DND-41 (cell line): ENCODE measurements around the gene RASGRF2.

Source experiments
- ATAC-seq: fragments of 200-7000 bp; cut with Tn5 transposase; 3 replicates; pipeline ENCODE4 v1.9.1; 2021; ENCODE audit warnings: low read depth; ENCODE audit not compliant: insufficient read depth
- DNase-seq: peaks from one replicate; pipeline ENCODE4 v3.0.0-alpha.2; 2020
- H2AFZ ChIP-seq: 2 replicates; pipeline ENCODE4 v1.6.0; 2012; ENCODE audit warnings: low read depth, low read length
- H3K27ac ChIP-seq: 2 replicates; pipeline ENCODE4 v1.5.1; 2012; ENCODE audit warnings: low read length, inconsistent platforms
- H3K27me3 ChIP-seq: fragments of 200-600 bp; sonication (generic); 2 replicates; pipeline ENCODE4 v1.6.0; 2012; ENCODE audit warnings: low read length, mild to moderate bottlenecking, inconsistent platforms; ENCODE audit not compliant: insufficient read depth, poor library complexity
- H3K36me3 ChIP-seq: 2 replicates; pipeline ENCODE4 v1.5.1; 2012; ENCODE audit warnings: low read length, inconsistent platforms; ENCODE audit not compliant: insufficient read depth
- H3K4me1 ChIP-seq: 2 replicates; pipeline ENCODE4 v1.5.1; 2012; ENCODE audit warnings: mild to moderate bottlenecking, low read length; ENCODE audit not compliant: insufficient read depth
- H3K4me2 ChIP-seq: 2 replicates; pipeline ENCODE4 v1.6.0; 2012; ENCODE audit warnings: mild to moderate bottlenecking, moderate library complexity, low read length, inconsistent platforms; ENCODE audit not compliant: insufficient read depth
- H3K4me3 ChIP-seq, 2 experiments: fragments of 200-600 bp in 1 of 2; shearing (Covaris generic) in 1 of 2; 2 replicates each; pipeline ENCODE4 v1.5.1; 2012 to 2016; ENCODE audit warnings: inconsistent platforms in 2 of 2, low read length in 2 of 2, mild to moderate bottlenecking in 2 of 2, low read depth in 1 of 2, moderate library complexity in 1 of 2
- H3K79me2 ChIP-seq: 2 replicates; pipeline ENCODE4 v1.6.0; 2012; ENCODE audit warnings: low read length, inconsistent platforms; ENCODE audit not compliant: insufficient read depth
- H3K9ac ChIP-seq: 2 replicates; pipeline ENCODE4 v1.6.0; 2012; ENCODE audit warnings: low read depth, mild to moderate bottlenecking, inconsistent platforms, low read length, moderate library complexity
- H3K9me3 ChIP-seq: 2 replicates; pipeline ENCODE4 v1.5.1; 2012; ENCODE audit warnings: low read length, moderate library complexity, mild to moderate bottlenecking, inconsistent platforms; ENCODE audit not compliant: insufficient read depth, severe bottlenecking
- H4K20me1 ChIP-seq: 2 replicates; pipeline ENCODE4 v1.6.0; 2012; ENCODE audit warnings: low read length; ENCODE audit not compliant: insufficient read depth
- CTCF ChIP-seq: IDR thresholded peaks from 2 replicates; pipeline ENCODE4 v1.5.1; 2012; ENCODE audit warnings: borderline replicate concordance, low read length, moderate library complexity, mild to moderate bottlenecking; ENCODE audit not compliant: poor library complexity, severe bottlenecking; ENCODE audit errors: extremely low read depth
- EZH2 ChIP-seq: IDR thresholded peaks from 3 replicates; pipeline ENCODE4 v1.6.1; 2012; ENCODE audit warnings: borderline replicate concordance, low read depth, mild to moderate bottlenecking, moderate library complexity, low read length, inconsistent platforms; ENCODE audit not compliant: severe bottlenecking

Gene RASGRF2

DNA sequence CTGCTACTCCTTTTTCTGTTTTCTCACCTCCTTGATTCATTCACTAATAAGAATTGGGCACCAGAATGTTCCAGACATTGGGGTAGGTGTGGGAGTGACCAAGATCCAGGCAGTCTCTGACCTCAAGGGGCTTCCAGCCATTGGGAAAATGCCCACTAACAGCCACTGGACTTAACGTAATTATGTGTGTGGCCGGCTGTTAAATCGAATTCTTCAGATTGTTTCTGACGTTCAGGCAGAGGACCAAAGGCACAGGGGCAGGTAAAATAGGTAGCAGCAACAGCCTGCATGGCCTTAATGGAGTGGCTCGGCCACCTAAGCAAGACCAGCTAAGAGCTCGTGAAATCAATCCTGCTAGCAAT is 224.6 kb downstream of the RASGRF2 start:
- H3K27ac ChIP-seq: no peak overlapping the region
- H3K4me1 ChIP-seq: no peaks in the 10 kb centered on the region
- no peak for ATAC-seq
- no peaks in the 10 kb centered on the region for H3K36me3 ChIP-seq
- no peaks in the 10 kb centered on the region for H4K20me1 ChIP-seq
- no peak overlapping the region for H3K4me3 ChIP-seq
- no peaks in the 10 kb centered on the region for H3K9me3 ChIP-seq
- no peak overlapping the region for H2AFZ ChIP-seq
- no peaks in the 10 kb centered on the region for H3K27me3 ChIP-seq
- TF ChIP-seq EZH2 (no peak), CTCF (no peak)
- no peaks in the 10 kb centered on the region for H3K79me2 ChIP-seq
- no peak for DNase-seq
- H3K4me2 ChIP-seq: no peak overlapping the region
- H3K9ac ChIP-seq: no peak overlapping the region

DNA sequence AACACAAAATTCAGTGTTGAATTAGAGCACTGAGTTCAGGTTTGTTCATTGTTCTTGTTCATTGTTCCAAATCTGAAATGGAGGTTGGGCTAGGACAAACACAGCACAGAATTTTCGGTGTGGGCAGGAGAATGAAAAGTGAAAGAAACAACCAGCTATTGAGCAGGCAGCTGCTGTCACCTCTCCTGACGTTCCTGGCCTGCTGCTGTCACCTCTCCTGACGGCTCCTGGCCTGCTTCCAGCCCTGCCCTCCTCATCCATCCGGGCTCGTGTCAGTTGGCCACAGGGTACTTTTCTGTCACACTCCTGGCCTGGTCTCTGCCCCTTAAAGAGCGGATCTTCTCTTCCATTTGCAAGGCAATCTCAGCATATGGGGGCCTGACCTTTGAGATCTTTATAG is 227.7 kb downstream of the RASGRF2 start:
- Histone ChIP-seq H3K4me1 (no peaks in the 10 kb centered on the region), H3K36me3 (no peaks in the 10 kb centered on the region), H4K20me1 (no peaks in the 10 kb centered on the region), H3K27ac (no peak overlapping the region), H3K9me3 (no peaks in the 10 kb centered on the region), H2AFZ (no peak overlapping the region), H3K79me2 (no peaks in the 10 kb centered on the region), H3K9ac (no peak overlapping the region), H3K4me2 (no peak overlapping the region), H3K4me3 (no peak overlapping the region), H3K27me3 (no peaks in the 10 kb centered on the region)
- TF ChIP-seq EZH2 (no peak), CTCF (no peak)
- no peak for ATAC-seq
- DNase-seq: no peak

DNA sequence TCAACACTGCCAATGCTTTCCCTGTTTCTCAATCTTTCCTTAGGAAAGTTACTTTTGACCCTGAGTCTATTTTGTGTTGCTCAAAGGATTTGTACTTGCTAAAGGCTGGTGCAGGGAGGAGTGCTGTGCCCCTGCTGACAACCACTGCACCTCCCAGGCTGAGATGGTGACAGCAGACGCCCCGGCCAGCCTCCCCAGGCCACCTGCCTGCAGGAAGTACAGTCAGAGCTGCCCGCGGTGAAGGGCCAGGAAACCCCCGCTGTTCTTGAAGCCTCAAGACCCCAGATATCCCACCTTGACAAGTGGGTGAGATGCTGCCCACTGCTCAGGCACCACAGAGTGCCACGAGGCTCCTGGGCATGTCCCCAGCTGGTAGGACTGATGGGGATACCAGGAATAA is 228.8 kb downstream of the RASGRF2 start:
- ATAC-seq: no peak
- no peak overlapping the region for H3K4me2 ChIP-seq
- no peaks in the 10 kb centered on the region for H3K27me3 ChIP-seq
- no peaks in the 10 kb centered on the region for H3K4me1 ChIP-seq
- no peak overlapping the region for H3K4me3 ChIP-seq
- H4K20me1 ChIP-seq: no peaks in the 10 kb centered on the region
- no peak overlapping the region for H3K27ac ChIP-seq
- TF ChIP-seq EZH2: no peak
- DNase-seq: no peak
- no peaks in the 10 kb centered on the region for H3K36me3 ChIP-seq
- H2AFZ ChIP-seq: no peak overlapping the region
- no peaks in the 10 kb centered on the region for H3K9me3 ChIP-seq
- H3K9ac ChIP-seq: no peak overlapping the region
- H3K79me2 ChIP-seq: no peaks in the 10 kb centered on the region

- Histone ChIP-seq H3K36me3 (no peaks in the 10 kb centered on the region), H3K4me3 (no peak overlapping the region), H3K4me1 (peaks cover 4% of the 10 kb centered on the region), H3K9ac (no peak overlapping the region), H3K27ac (no peak overlapping the region), H3K9me3 (no peaks in the 10 kb centered on the region), H2AFZ (no peak overlapping the region), H3K79me2 (no peaks in the 10 kb centered on the region), H3K4me2 (no peak overlapping the region), H4K20me1 (no peaks in the 10 kb centered on the region), H3K27me3 (no peaks in the 10 kb centered on the region)
- no peak for DNase-seq
- ATAC-seq: no peak
- TF ChIP-seq EZH2 (no peak), CTCF (no peak)
Measured at GRCh38 chr5:81189875-81190498, 229.8 kb downstream of the RASGRF2 start.
